HEK293T (cell line): ENCODE data around the gene LINC01488.

Source experiments
- ARNT ChIP-seq: fragments of 450-650 bp; IDR thresholded peaks from 2 replicates; pipeline ENCODE4 v1.6.1; 2017; ENCODE audit warnings: mild to moderate bottlenecking
- FOXK2 ChIP-seq: fragments of 450-650 bp; IDR thresholded peaks from 2 replicates; pipeline ENCODE4 v1.6.1; 2016; ENCODE audit warnings: mild to moderate bottlenecking
- TARDBP ChIP-seq: fragments of 450-650 bp; IDR thresholded peaks from 2 replicates; pipeline ENCODE4 v1.6.1; 2016

- TF ChIP-seq ARNT (no peak), FOXK2 (no peak), TARDBP (no peak)
These were observed at the start of gene LINC01488 for GRCh38 chr11:69481393-69481844.
